ENCODE results near the gene BRF1. TPM values are rescaled to one million over a fixed set of nuclear protein-coding genes. Genes with fewer than 3 reads are reported as not detected.

Gene BRF1
- total and polyA plus RNA-seq, 5 experiments from 2014 or later = 7.1 to 63.5 (median 10.9) TPM

GRCh38 chr14:105163040-105163742, 137.6 kb downstream of the BRF1 start:
- no peak for DNase-seq
- Mint-ChIP-seq H3K27me3 (peaks cover 2 to 15% (median 7%) of the 10 kb centered on the region in 5 donors), H3K4me1 (peaks cover 0 to 1% (median 0%) of the 10 kb centered on the region in 4 donors), H3K27ac (no peak overlapping the region), H3K9me3 (no peaks in the 10 kb centered on the region), H3K4me3 (no peak overlapping the region), H3K36me3 (no peaks in the 10 kb centered on the region)
- POLR2A ChIA-PET = interaction anchor here (0.6 kb wide), 1 partner anchor 232 kb away, joined by 3 read pairs; no protein-coding TSS in a partner anchor
- no peak for ATAC-seq

- ATAC-seq (no peak), DNase-seq (no peak)
- H3K4me1 Mint-ChIP-seq = peaks cover 0 to 1% (median 0%) of the 10 kb centered on the region in 4 donors
- H3K4me3 Mint-ChIP-seq = no peak overlapping the region
- H3K27me3 Mint-ChIP-seq = peaks cover 2 to 13% (median 7%) of the 10 kb centered on the region in 5 donors
- no peaks in the 10 kb centered on the region for H3K9me3 Mint-ChIP-seq
- POLR2A ChIA-PET = no interaction called here
- no peak overlapping the region for H3K27ac Mint-ChIP-seq
- no peaks in the 10 kb centered on the region for H3K36me3 Mint-ChIP-seq
Measured at GRCh38 chr14:105162669-105162979, 138.2 kb downstream of the BRF1 start.

- peak in 2 of 10 donors; percentile 40 to 76 for DNase-seq
- Mint-ChIP-seq H3K27ac (no peak overlapping the region), H3K36me3 (peaks cover 0 to 2% (median 0%) of the 10 kb centered on the region in 3 donors), H3K9me3 (no peaks in the 10 kb centered on the region), H3K27me3 (peaks cover 3 to 13% (median 7%) of the 10 kb centered on the region in 5 donors), H3K4me3 (no peak overlapping the region), H3K4me1 (peaks cover 0 to 1% (median 0%) of the 10 kb centered on the region in 4 donors)
- POLR2A ChIA-PET = no interaction called here
- ATAC-seq = peak in 1 of 2 donors; percentile 16
Measured at GRCh38 chr14:105161964-105162668, 138.7 kb downstream of the BRF1 start.

GRCh38 chr14:105161309-105161708, 139.5 kb downstream of the BRF1 start:
- Mint-ChIP-seq H3K4me1 (no peaks in the 10 kb centered on the region), H3K9me3 (no peaks in the 10 kb centered on the region), H3K4me3 (no peak overlapping the region), H3K27ac (no peak overlapping the region), H3K27me3 (peaks cover 0 to 5% (median 1%) of the 10 kb centered on the region in 5 donors), H3K36me3 (peaks cover 0 to 2% (median 0%) of the 10 kb centered on the region in 3 donors)
- ATAC-seq (no peak), DNase-seq (no peak)
- POLR2A ChIA-PET = no interaction called here

- ATAC-seq = no peak
- POLR2A ChIA-PET = no interaction called here
- DNase-seq = no peak
- Mint-ChIP-seq H3K27ac (peak overlapping the region in 1 of 10 donors; percentile 25), H3K27me3 (peaks cover 0 to 5% (median 1%) of the 10 kb centered on the region in 5 donors), H3K36me3 (peaks cover 0 to 2% (median 0%) of the 10 kb centered on the region in 3 donors), H3K9me3 (no peaks in the 10 kb centered on the region), H3K4me1 (no peaks in the 10 kb centered on the region), H3K4me3 (no peak overlapping the region)
Measured at GRCh38 chr14:105160776-105161175, 140.0 kb downstream of the BRF1 start.

GRCh38 chr14:105159344-105159743, 141.5 kb downstream of the BRF1 start:
- no peaks in the 10 kb centered on the region for H3K9me3 Mint-ChIP-seq
- H3K27me3 Mint-ChIP-seq = peaks cover 0 to 3% (median 0%) of the 10 kb centered on the region in 5 donors
- DNase-seq = no peak
- no peak overlapping the region for H3K27ac Mint-ChIP-seq
- H3K4me3 Mint-ChIP-seq = no peak overlapping the region
- peaks cover 0 to 2% (median 0%) of the 10 kb centered on the region in 3 donors for H3K36me3 Mint-ChIP-seq
- ATAC-seq = no peak
- POLR2A ChIA-PET = interaction anchor here (0.6 kb wide), 1 partner anchor 130 kb away, joined by 4 read pairs; no protein-coding TSS in a partner anchor
- H3K4me1 Mint-ChIP-seq = peaks cover 0 to 2% (median 0%) of the 10 kb centered on the region in 4 donors

Other genes starting within 250 kb of the BRF1 start
- gene GPR132, start 235.6 kb downstream of the BRF1 start, total RNA-seq = 10 to 100 TPM; 36.3 to 41.4 TPM
- 10 to 100 TPM in 1 of 3 donors, 1 to 10 TPM in 2; 9.4 to 37.2 (median 9.7) TPM for gene GPR132, start 235.6 kb downstream of the BRF1 start, polyA plus RNA-seq
- gene JAG2, start 132.2 kb downstream of the BRF1 start, total RNA-seq = under 1 TPM; 0.16 to 0.47 TPM
- under 1 TPM; 0.10 to 0.21 (median 0.17) TPM for gene JAG2, start 132.2 kb downstream of the BRF1 start, polyA plus RNA-seq
- 10 to 100 TPM; 10.3 to 10.8 TPM for gene NUDT14, start 119.7 kb downstream of the BRF1 start, total RNA-seq
- gene NUDT14, start 119.7 kb downstream of the BRF1 start, polyA plus RNA-seq = 10 to 100 TPM in 2 of 3 donors, 1 to 10 TPM in 1; 9.5 to 18.8 (median 17.1) TPM
- 10 to 100 TPM; 42.0 to 42.8 TPM for gene BTBD6, start 52.5 kb downstream of the BRF1 start, total RNA-seq
- gene BTBD6, start 52.5 kb downstream of the BRF1 start, polyA plus RNA-seq = 10 to 100 TPM in 2 of 3 donors, 1 to 10 TPM in 1; 5.5 to 15.6 (median 14.9) TPM
- 10 to 100 TPM; 81.5 to 82.1 TPM for gene PACS2, start 13.7 kb upstream of the BRF1 start, total RNA-seq
- gene PACS2, start 13.7 kb upstream of the BRF1 start, polyA plus RNA-seq = 1 to 10 TPM; 1.7 to 6.1 (median 2.3) TPM
- 1 to 10 TPM; 7.5 to 8.2 TPM for gene TEX22, start 97.5 kb upstream of the BRF1 start, total RNA-seq
- under 1 TPM in 2 of 3 donors, not detected in 1; 0.09 to 0.15 TPM for gene TEX22, start 97.5 kb upstream of the BRF1 start, polyA plus RNA-seq
- 100 to 1,000 TPM; 139 to 142 TPM for gene MTA1, start 118.8 kb upstream of the BRF1 start, total RNA-seq
- 1 to 10 TPM; 3.1 to 6.5 (median 3.6) TPM for gene MTA1, start 118.8 kb upstream of the BRF1 start, polyA plus RNA-seq
- gene CRIP2, start 173.8 kb upstream of the BRF1 start, total RNA-seq = 1 to 10 TPM; 2.2 to 2.3 TPM
- gene CRIP2, start 173.8 kb upstream of the BRF1 start, polyA plus RNA-seq = 10 to 100 TPM; 21.1 to 86.9 (median 28.3) TPM
- gene CRIP1, start 185.9 kb upstream of the BRF1 start, total RNA-seq = 10 to 100 TPM; 96.5 to 98.1 TPM
- 100 to 1,000 TPM; 342 to 784 (median 530) TPM for gene CRIP1, start 185.9 kb upstream of the BRF1 start, polyA plus RNA-seq
- 10 to 100 TPM; 22.2 to 25.0 TPM for gene TEDC1, start 190.2 kb upstream of the BRF1 start, total RNA-seq
- gene TEDC1, start 190.2 kb upstream of the BRF1 start, polyA plus RNA-seq = 10 to 100 TPM in 1 of 3 donors, 1 to 10 TPM in 2; 7.2 to 10.1 (median 7.6) TPM
- 1 to 10 TPM; 5.5 to 6.6 TPM for gene TMEM121, start 225.6 kb upstream of the BRF1 start, total RNA-seq
- gene TMEM121, start 225.6 kb upstream of the BRF1 start, polyA plus RNA-seq = 1 to 10 TPM; 1.6 to 4.4 (median 4.3) TPM